Suprapubic skin (tissue), 4 donors: Measurements from ENCODE around the gene CD207.
A peak's percentile ranks its signal among the peaks of the same experiment; 100 is the strongest.

Experiments used
- CTCF ChIP-seq, 2 donors: fragments of 200-600 bp in 1 of 2; fragments of 450-650 bp in 1 of 2; sonication (generic) in 1 of 2; IDR thresholded peaks; one replicate each; pipeline ENCODE4 v1.5.1; 2016 to 2019; ENCODE audit warnings: antibody characterized with exemption in 2 of 2, mild to moderate bottlenecking in 1 of 2, moderate library complexity in 1 of 2
- POLR2A ChIP-seq, 2 donors: fragments of 450-650 bp; IDR thresholded peaks; one replicate each; pipeline ENCODE4 v1.6.1; 2017; ENCODE audit warnings: antibody characterized with exemption in 2 of 2, mild to moderate bottlenecking in 2 of 2, moderate library complexity in 2 of 2
- POLR2AphosphoS5 ChIP-seq, 3 donors: sonication (generic); formaldehyde crosslinking; IDR thresholded peaks; one replicate each; pipeline ENCODE4 v1.6.1; 2017; ENCODE audit warnings: antibody characterized with exemption in 3 of 3

GRCh38 chr2:70789304-70790135, 46.1 kb downstream of the CD207 start:
- TF ChIP-seq POLR2A (IDR thresholded peaks at IDR 0.05) (no peak), CTCF (IDR thresholded peaks at IDR 0.05) (peak; percentile 1 to 50), POLR2AphosphoS5 (IDR thresholded peaks at IDR 0.05) (no peak)
